Measurements from ENCODE around the gene CD58.
"Not testable (repeated sequence)": the region's sequence is repeated elsewhere in the genome, so short reads cannot be mapped to it uniquely, and the experiment has no call there.

Gene CD58, protein sequence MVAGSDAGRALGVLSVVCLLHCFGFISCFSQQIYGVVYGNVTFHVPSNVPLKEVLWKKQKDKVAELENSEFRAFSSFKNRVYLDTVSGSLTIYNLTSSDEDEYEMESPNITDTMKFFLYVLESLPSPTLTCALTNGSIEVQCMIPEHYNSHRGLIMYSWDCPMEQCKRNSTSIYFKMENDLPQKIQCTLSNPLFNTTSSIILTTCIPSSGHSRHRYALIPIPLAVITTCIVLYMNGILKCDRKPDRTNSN

DNA sequence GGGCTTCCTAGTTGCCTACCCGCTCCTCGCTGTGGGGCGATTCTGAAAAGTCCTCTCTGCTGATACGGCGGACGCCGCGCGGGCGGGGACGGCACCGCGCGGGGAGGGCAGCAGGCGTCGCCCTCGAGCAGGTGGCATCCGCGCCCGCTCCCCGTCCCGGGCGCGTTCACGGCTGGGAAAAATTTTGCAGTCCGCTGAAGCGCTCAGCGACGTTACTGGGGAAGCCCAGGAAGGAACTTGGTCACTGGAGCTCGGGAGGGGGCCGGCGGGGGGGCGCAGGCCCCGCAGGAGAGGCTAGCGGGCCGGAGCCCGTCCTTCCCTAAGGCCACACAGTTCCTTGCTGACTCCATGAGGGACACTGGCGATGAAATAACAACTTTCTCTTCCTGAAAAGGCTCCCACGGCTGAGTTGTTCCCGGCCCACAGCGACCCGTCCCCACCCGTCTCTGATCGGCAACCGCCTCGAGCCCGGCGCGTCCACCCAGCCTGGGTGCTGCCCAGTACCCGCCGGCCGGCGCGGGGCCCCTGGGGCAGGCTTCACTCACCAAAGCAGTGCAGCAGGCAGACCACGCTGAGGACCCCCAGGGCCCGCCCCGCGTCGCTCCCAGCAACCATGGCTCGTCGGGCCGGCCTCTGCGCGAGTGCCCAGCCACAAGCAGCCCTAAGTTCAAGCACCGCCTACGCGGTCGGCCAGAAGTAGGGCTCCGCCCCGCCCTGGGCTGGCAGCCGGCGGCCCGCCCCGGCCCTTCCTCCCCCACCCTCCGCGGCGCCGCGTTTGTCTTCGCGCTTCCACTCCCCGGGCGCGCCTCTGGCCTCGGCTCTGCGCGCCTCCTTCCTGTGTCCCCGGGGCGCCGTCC, at the start of gene CD58:
TSS of gene CD58 (minus strand) at position 669 of the 857 bp plus-strand sequence. CDS start at position 615, 54 bp downstream.
- DNase-seq (ENCODE audit: low read depth), result peak; percentile 88

DNA sequence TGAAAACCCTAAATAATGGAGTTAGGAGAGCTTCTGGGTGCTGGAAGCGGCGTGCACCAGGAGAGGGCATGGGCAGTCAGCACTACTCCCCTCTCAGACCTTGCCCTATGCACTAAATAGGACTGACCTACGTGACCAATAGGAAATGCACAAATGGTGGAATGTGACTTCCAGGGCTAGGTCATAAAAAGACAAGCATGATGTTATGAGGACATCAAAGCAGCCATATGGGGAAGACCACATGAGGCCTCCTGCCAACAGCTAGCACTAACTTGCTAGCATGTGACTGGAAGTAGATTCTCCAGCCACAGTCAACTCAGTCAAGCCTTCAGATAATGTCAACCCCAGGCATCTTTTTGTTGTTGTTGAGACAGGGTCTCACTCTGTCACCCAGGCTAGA, 49.6 kb upstream of the CD58 start:
- not testable (repeated sequence) for DNase-seq (ENCODE audit: low read depth)

DNA sequence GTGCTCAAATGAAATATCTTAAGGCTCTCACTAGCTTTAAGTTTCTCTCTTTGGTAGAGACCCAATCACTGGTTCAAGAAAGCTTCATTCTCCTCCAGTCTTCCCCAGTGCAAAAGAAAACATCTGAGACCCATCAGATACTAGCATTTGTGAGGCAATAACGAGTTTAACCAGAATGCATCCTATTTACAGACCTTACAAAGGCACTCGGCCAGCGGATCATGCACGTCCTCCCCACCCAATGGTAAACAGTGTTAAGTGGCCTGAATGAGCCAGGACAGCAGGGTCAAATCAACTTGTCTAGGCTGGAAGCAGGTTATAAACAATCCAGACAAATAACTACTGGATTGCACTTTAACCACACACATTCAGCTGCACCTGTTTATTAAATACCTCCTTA, 48.3 kb upstream of the CD58 start:
- not testable (repeated sequence) for DNase-seq (ENCODE audit: low read depth)

DNA sequence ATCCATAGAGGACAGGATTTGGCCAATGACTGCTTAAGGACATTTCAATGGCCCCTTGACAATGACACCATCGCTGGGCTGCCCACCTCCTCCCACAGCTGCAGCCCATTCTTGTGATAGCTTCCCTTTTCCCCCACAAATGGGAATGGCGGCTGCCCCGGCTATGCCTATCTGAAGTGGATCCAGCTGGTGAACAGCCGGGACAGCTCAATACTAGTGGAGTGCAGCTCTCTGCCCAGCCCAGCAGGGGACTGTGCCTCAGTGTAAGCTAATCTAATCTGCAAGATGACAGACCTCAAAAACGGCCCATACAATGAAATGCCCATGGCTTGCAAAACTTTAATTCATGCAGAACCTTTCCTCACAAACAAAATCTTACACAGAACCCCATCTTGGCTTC, 47.0 kb upstream of the CD58 start:
- DNase-seq (ENCODE audit: low read depth), result not testable (repeated sequence)

DNA sequence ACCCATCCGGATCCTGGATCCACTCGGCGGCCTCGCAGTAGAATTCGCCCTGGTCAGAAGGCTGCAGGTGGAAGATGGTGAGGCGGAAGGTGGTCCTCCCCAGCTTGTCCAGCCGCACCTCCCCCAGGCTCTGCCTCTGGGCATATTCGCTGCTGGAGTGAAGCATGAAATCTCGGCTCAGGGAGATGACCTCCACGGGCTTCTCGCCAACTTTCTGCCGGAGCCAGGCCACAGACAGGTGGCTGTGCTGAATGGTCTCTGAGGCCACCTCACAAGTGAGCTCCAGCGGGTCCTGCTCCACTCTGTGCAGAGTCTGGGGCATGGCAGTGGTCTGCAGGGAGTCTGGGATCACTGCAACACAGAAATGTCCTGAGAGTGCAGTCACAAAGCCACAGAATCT, 43.0 kb upstream of the CD58 start:
- DNase-seq (ENCODE audit: low read depth), result not testable (repeated sequence)

DNA sequence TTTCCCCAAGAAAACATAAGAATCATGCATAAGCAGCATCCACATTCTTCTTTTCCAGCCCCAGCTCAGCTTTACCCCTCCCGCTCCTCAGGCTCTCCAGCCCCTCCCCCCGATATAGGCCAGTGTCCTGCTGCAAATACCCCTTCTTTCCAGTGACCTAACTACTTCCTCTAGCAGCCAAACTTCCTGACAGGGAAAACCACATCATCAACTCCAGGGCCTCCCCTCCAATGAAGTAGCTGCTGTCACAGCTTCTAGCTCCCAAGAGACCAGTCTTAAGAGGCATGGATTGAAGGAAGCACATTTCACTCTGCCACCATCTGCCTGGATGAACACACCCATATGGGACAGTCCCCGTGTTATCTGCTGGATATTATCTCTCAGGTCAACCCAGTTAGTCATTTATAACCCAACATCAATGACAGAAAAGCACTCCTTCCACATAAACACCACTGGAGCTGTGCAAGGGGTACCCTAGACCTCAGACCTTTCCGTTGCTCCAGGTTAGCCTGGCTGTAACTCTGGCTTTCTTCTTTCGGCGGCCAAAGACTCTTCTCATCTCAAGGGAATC, 39.1 kb upstream of the CD58 start:
- DNase-seq (ENCODE audit: low read depth), result not testable (repeated sequence)

DNA sequence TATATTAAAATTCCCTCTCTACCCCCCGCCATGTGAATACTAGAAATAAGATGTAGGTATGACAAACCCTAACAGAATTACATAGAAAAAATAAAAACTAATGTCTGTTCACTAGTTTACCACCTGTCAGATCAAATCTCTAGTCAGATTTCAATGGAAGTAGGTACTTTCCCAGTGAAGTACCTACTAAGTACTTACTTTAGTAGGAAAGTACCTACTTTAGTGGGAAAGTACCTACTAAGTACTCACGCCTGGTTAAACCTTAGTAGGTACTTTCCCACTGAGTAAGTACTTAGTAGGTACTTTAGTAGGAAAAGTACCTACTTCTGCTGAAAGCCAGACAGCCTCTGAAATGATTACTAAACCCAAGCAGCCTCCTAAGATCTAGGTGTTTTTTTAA, 38.0 kb upstream of the CD58 start:
- not testable (repeated sequence) for DNase-seq (ENCODE audit: low read depth)

DNA sequence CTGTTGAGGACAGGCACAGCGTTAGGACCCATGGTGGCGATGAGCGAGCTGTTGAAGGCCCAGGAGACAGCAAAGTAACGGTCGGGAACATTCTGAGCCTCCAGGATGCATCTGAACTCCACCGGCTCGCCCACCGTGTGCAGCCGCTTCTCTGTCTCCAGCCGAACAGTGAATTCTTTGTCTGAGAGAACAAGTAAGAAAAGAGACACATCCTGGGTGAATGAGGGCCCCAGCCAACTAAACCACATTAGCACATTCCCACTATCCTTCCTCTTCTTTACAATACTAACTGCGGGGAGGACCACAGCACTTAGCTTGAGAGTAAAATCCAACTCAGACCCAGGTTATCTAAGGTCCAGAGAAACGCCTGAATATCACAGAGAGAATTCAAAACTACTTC, 37.3 kb upstream of the CD58 start:
- DNase-seq (ENCODE audit: low read depth), result not testable (repeated sequence)

DNA sequence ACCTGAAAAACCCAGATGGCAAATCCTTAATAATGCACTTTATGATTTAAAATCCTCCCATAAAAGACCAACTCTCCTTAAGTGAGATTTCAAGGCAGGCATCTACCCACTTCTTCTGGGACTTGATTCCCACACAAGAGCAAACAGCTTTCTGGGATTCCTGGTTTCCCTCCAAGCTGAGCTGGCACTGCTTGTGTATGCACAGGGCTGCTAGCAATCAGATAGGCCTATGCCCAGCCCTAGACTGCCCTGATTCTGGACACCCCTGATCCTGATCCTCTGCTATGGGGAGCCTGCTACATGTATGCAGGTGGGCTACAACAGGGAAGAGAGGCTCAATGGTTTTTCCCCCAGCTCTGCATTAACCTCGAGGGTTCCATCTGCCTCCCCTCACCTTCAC, 36.6 kb upstream of the CD58 start:
- DNase-seq (ENCODE audit: low read depth), result not testable (repeated sequence)

DNA sequence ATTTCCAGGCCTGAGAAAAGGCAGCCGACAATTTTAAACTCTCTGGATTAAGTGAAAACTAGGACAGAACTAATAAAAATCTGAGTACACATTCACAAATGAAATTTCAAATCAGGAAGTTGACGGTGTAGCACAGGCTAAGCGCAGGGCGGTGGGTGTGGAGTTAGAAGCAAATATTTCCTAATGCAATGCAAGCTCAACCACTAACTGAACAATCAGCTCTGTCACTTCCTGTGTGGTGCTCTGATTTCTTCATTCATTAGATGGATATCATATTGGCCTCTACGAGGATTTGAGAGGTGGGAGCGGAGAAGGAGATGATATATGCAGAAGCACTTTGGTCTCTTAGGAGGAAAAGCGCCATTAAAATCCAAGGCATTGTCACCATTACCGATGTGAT, 35.2 kb upstream of the CD58 start:
- peak; percentile 4 for DNase-seq (ENCODE audit: low read depth)

DNA sequence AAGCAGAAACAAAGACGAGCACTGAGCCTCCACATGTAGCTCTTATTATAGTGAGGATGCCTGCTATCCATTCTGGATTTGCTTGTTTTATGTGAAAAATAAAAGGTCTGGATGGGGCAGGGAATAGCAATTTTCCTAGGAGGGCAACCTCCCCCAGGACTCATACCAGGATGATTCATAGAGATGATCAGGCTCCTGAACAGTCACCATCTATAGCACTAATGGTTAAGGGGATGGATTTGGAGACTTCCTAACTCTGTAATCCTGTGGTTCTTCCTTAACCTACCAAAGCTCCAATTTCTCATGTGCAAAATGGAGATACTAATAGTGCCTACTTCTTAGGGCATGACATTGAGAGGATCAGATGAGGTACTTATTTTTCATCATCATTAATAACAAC, 34.5 kb upstream of the CD58 start:
- peak; percentile 27 for DNase-seq (ENCODE audit: low read depth)

DNA sequence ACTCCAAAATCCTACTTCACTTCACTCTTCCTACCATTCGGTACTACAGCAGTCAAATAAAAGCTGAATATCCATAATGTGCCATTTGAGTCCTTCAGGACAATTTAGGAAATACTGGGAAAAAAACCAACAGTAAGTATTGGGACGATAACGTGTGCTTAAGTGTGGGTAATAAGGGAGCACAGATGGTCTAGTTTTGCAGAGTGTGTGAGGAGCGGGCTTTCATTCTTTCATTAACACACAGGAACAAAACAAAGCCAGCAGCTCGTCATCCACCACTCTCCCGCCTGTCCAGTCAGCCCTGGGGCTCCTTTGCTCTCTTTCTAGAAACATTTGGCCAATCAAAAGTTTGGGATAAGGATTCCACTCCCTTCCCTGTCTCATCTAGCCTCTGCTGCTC, 33.6 kb upstream of the CD58 start:
- DNase-seq (ENCODE audit: low read depth), result not testable (repeated sequence)

DNA sequence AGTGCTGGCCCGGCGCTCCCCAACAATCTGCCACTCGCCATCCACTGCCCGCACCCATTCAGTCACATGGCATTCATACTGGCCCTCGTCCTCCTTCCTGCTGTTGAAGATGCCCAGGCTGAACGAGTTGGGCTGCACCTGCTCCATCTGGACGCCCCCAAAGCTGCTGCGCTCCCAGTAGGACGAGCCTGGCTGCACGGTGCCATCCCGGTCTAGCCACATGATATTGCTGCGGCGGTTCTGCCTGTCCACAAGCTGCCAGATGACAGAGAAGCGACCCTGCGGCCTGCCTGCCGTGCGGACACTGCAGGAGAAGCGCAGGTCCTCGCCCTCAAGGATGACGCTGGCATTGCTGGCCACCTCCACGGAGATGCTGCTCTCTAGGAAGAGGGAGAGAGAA, 32.8 kb upstream of the CD58 start:
- not testable (repeated sequence) for DNase-seq (ENCODE audit: low read depth)

DNA sequence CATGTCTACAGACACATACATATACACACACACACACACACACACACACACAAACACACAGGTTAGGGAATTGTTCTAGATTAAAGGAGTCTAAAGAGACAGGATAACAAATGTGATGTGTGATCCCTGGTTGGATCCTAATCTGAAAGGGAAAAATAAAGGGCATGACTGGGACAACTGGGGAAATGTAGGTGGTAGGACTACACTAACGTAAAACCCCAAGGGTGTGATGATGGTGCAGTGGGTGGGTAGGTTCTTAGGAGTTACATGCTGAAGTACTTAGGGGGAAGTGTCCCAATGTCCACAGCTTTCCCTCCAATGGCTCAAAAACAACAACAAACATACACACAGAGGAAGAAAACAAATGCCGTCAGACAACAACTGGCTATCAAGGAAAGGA, 28.5 kb upstream of the CD58 start:
- not testable (repeated sequence) for DNase-seq (ENCODE audit: low read depth)

DNA sequence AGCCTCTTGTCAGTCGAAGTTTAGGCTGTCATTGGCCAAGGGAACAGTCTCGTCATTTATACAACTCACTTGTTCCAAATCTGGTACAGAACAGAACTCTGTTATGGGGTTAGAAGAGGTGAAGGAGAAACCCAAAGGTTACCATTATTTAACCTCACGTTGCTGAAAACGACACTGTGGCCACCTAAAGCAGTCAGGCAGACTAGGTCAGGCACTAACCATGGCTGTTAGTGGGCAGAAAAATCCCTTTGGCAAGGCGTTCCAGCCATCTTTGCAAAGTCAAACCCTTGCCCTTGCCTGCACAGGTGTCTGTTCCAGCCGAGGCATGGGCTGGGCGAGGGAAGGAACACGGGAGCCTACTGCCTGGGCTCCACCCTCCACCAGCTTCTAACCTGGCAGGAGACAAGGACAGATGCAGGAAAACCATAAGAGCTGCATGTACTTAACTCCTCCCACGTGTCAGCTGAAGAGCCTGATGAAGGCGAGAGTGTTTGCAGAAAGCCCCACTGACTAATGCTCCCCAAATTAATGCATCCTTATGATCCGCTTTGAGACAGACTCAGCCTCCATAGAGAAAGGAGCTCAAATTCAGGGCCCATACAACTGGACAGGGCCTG, 27.7 kb upstream of the CD58 start:
- not testable (repeated sequence) for DNase-seq (ENCODE audit: low read depth)

DNA sequence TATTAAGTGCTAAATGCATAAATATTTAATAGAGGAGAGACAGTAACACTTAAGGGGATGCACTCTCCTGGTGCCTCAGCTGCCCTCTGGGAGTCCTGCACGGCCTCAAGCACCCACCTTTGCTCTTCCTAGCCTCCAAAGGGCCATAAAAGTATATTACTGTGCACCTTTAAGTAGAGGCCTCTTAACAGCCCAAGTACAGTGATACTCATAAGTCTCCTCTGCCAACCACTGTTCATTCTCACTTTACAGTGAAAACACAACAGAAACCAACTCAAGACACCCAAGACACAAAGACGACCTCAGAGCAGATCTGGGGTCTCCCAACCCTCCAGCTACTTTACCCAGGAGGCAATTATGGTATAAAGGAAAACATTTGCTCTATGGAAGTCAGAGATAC, 26.6 kb upstream of the CD58 start:
- not testable (repeated sequence) for DNase-seq (ENCODE audit: low read depth)

DNA sequence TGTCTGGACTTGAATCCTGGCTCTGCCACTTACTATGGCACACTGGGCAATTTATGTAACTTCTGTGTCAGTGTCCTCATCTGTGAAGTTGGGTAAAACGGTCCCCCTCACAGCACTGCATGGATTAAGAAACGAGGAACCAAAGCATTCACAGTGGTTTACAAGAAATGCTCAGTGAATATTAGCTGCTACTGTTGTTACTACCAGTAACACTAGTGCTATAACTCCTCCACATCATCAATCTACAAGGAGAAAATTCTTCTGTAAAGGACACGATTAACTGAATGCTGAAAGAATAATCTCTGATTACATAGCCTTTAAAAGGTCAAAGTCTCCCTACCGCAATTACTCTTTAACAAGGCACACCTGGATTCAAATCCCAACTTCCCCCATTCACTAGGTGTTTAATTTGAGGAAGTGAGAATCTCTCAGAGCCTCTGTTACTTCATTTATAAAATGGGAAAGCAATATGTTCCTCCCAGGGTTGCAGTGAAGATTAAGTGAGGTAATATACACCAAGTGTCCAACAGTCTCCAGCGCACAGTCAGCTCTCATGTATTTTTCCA, 26.0 kb upstream of the CD58 start:
- not testable (repeated sequence) for DNase-seq (ENCODE audit: low read depth)

DNA sequence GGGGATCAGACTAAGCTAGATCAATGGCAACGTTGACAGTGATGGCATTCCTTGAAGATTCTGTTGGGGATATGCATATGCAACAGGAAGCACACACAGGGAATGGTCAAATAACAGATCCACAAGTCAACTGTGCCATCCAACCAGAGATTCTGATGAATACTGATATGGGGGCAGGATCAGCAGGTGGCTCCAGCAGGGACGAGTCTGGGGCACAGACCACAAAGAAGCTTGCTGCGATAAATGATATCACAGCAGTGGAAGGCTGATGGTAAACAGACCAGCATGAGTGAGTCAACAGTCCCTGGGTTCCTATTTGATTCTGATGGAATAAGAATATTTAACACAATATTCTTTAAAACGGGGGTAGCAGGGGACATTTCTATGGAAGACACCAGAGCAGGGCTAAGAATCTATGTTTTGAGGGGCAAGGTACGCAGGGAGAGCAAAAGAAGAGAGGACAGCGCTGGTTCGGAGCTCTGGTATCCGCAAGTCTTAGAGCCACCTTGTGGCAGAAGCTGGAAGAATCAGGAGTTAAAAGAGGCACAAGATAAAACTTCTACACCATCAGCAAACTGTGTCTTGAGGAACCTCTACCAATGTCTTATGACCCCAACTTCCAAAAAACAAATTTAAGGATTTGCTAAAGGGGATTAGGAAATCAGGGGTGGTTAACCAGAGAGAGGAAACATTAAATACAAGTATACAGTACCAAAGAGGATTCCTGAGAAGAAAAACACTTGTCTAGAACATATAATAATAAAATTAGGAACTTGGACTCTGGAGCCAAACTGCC, 25.3 kb upstream of the CD58 start:
- peak; percentile 37 for DNase-seq (ENCODE audit: low read depth)

DNA sequence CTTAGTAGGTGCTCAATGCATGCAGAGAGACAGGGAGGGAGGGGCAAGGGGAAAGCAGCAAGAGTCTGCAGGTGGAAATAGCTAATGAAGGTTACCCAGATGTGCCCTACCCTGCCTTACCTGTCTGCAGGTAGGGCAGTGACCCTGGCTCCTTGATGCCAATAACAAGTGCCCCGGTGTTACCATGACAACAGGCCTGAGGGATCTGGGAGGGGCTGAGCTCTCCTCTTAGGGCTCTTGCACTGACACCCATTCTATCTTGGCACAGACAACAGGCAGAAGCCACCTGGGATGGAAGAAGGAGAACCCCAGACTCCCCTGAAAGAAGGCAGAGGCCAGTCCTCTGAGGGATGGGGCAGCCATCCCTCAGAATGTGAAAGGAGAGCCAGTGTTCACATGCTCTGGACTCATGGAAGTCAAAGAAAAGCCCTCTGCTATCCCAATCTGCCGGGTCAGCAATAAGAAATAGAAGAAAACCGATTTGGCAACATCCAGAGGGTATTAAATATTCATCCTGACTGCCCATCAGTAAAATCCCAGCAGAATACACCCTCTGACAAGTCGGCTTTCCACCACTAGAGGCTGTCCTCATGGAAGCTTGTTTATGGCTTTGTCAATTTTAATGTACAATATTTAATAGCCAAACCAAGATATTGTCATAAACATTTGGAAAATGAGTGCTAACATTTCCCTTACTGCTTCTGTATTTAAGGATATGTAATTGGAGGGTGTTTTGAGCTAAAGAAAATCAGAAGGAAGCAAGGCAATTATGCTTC, 24.4 kb upstream of the CD58 start:
- peak; percentile 31 for DNase-seq (ENCODE audit: low read depth)

DNA sequence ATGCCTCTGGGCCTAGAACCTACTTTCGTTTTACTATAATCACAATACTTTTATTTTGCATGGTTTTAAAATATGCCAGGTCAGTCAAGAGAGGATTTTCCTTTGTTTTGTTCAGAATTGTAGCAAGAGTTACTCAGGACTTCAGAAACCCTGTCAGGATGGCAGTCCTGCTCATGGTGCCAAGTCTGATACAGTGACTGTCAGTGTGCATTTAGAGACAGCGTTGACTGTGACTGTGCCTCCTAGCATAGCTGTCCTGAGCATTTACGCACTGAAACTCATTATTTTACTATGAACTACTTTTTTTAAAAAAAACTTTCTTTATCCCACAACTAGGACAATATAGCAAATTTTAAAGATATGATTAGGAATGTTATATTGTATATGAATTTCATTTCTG, 23.2 kb upstream of the CD58 start:
- DNase-seq (ENCODE audit: low read depth), result not testable (repeated sequence)

DNA sequence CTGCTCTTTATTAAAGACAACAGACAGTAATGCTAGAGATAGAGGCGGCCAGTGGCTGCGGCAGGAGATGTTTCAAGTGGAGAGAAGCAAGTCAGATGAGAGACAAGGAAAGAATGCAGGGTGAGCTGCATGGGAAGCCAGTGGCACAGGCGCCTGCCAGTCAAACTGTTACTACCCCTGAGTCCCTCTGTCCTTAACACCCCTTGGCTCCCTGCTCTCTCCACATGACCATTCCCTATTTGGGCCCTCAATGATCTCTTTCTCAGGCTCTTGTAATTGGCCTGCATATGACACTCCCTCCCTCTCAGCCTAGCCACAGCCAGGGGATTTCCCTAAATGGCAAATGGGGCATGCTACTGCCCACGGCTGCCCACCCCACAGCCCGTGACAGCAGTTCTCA, 22.6 kb upstream of the CD58 start:
- DNase-seq (ENCODE audit: low read depth), result not testable (repeated sequence)
